ENCODE results near the gene OR10A3. TPM values are rescaled to one million over a fixed set of nuclear protein-coding genes. Genes with fewer than 3 reads are reported as not detected.

The OR10A3 gene
- total and polyA plus RNA-seq, 4 donors, result not detected

GRCh38 chr11:7967097-7967496, 25.6 kb upstream of the OR10A3 start:
- Histone ChIP-seq H3K9ac (ENCODE audit: insufficient read depth in 1 of 2, low read length in 2 of 2) (no peak overlapping the region), H3K4me3 (no peak overlapping the region), H3K4me1 (ENCODE audit: control insufficient read depth in 5 of 5, insufficient read depth in 5 of 5, low read length in 5 of 5) (no peaks in the 10 kb centered on the region), H3K27ac (ENCODE audit: low read depth in 1 of 2, low read length in 1 of 2) (no peak overlapping the region), H3K36me3 (ENCODE audit: control insufficient read depth in 4 of 4, insufficient read depth in 4 of 4, low read length in 4 of 4) (no peaks in the 10 kb centered on the region), H3K9me3 (ENCODE audit: control insufficient read depth in 4 of 4, insufficient read depth in 3 of 4, low read length in 3 of 4) (no peaks in the 10 kb centered on the region), H3K27me3 (ENCODE audit: control insufficient read depth in 3 of 3, insufficient read depth in 3 of 3, low read length in 2 of 3) (no peaks in the 10 kb centered on the region)
- DNase-seq (no peak), ATAC-seq (ENCODE audit: insufficient read depth, low FRiP score) (no peak)
- WGBS, 2 donors, result 73 to 83% methylated on average over 1 of the region's 1 CpG
- TF ChIP-seq CTCF (IDR thresholded peaks at IDR 0.05; ENCODE audit: control extremely low read depth, extremely low read depth), result no peak

- Histone ChIP-seq H3K27ac (ENCODE audit: low read depth in 1 of 2, low read length in 1 of 2) (no peak within 1 kb of the TSS), H3K9me3 (ENCODE audit: control insufficient read depth in 4 of 4, insufficient read depth in 3 of 4, low read length in 3 of 4) (no peaks in the 10 kb centered on the region), H3K9ac (ENCODE audit: insufficient read depth in 1 of 2, low read length in 2 of 2) (no peak within 1 kb of the TSS), H3K4me1 (ENCODE audit: control insufficient read depth in 5 of 5, insufficient read depth in 5 of 5, low read length in 5 of 5) (no peaks in the 10 kb centered on the region), H3K36me3 (ENCODE audit: control insufficient read depth in 4 of 4, insufficient read depth in 4 of 4, low read length in 4 of 4) (no peaks in the 10 kb centered on the region), H3K27me3 (ENCODE audit: control insufficient read depth in 3 of 3, insufficient read depth in 3 of 3, low read length in 2 of 3) (no peaks in the 10 kb centered on the region), H3K4me3 (no peak within 1 kb of the TSS)
- ATAC-seq (ENCODE audit: insufficient read depth, low FRiP score) (no peak), DNase-seq (no peak)
- 84 to 96% methylated on average over 1 of the region's 1 CpG for WGBS, 2 donors
- no peak for TF ChIP-seq CTCF (IDR thresholded peaks at IDR 0.05; ENCODE audit: control extremely low read depth, extremely low read depth)
These were observed 23.9 kb upstream of the OR10A3 start, which contains the start of gene NLRP10 for GRCh38 chr11:7965386-7965785. NLRP10 (minus strand) TSS chr11:7965447; CDS start chr11:7963495, 1,952 bp downstream.

- H3K27ac ChIP-seq (ENCODE audit: low read depth in 1 of 2, low read length in 1 of 2), result no peak overlapping the region
- H3K4me1 ChIP-seq (ENCODE audit: control insufficient read depth in 5 of 5, insufficient read depth in 5 of 5, low read length in 5 of 5), result no peaks in the 10 kb centered on the region
- no peak overlapping the region for H3K9ac ChIP-seq (ENCODE audit: insufficient read depth in 1 of 2, low read length in 2 of 2)
- H3K4me3 ChIP-seq, result no peak overlapping the region
- H3K9me3 ChIP-seq (ENCODE audit: control insufficient read depth in 4 of 4, insufficient read depth in 3 of 4, low read length in 3 of 4), result no peaks in the 10 kb centered on the region
- DNase-seq (no peak), ATAC-seq (ENCODE audit: insufficient read depth, low FRiP score) (no peak)
- no peaks in the 10 kb centered on the region for H3K27me3 ChIP-seq (ENCODE audit: control insufficient read depth in 3 of 3, insufficient read depth in 3 of 3, low read length in 2 of 3)
- no peaks in the 10 kb centered on the region for H3K36me3 ChIP-seq (ENCODE audit: control insufficient read depth in 4 of 4, insufficient read depth in 4 of 4, low read length in 4 of 4)
- no peak for TF ChIP-seq CTCF (IDR thresholded peaks at IDR 0.05; ENCODE audit: control extremely low read depth, extremely low read depth)
These were observed 23.4 kb upstream of the OR10A3 start for GRCh38 chr11:7964873-7965272.

GRCh38 chr11:7964261-7964660, 22.8 kb upstream of the OR10A3 start:
- ATAC-seq (ENCODE audit: insufficient read depth, low FRiP score), result no peak
- WGBS, 2 donors, result 56 to 60% methylated on average over 3 of the region's 3 CpGs

More at GRCh38 chr11:7964261-7964660, 22.8 kb upstream of the OR10A3 start:
- no peak overlapping the region for H3K4me3 ChIP-seq
- no peaks in the 10 kb centered on the region for H3K4me1 ChIP-seq (ENCODE audit: control insufficient read depth in 5 of 5, insufficient read depth in 5 of 5, low read length in 5 of 5)
- H3K27ac ChIP-seq (ENCODE audit: low read depth in 1 of 2, low read length in 1 of 2), result no peak overlapping the region
- no peaks in the 10 kb centered on the region for H3K27me3 ChIP-seq (ENCODE audit: control insufficient read depth in 3 of 3, insufficient read depth in 3 of 3, low read length in 2 of 3)
- TF ChIP-seq CTCF (IDR thresholded peaks at IDR 0.05; ENCODE audit: control extremely low read depth, extremely low read depth), result no peak
- no peaks in the 10 kb centered on the region for H3K9me3 ChIP-seq (ENCODE audit: control insufficient read depth in 4 of 4, insufficient read depth in 3 of 4, low read length in 3 of 4)
- DNase-seq, result no peak
- H3K36me3 ChIP-seq (ENCODE audit: control insufficient read depth in 4 of 4, insufficient read depth in 4 of 4, low read length in 4 of 4), result no peaks in the 10 kb centered on the region
- H3K9ac ChIP-seq (ENCODE audit: insufficient read depth in 1 of 2, low read length in 2 of 2), result no peak overlapping the region
